ENCODE results near the gene SYT2. TPM values are rescaled to one million over a fixed set of nuclear protein-coding genes. Genes with fewer than 3 reads are reported as not detected.
"Not testable (repeated sequence)": the region's sequence is repeated elsewhere in the genome, so short reads cannot be mapped to it uniquely, and the experiment has no call there.

SYT2 gene
- 0.72 TPM for total RNA-seq

- DNase-seq (ENCODE audit: low spot score) = peak; percentile 32
Observed at GRCh38 chr1:202710070-202711045, at the start of gene SYT2. TSS of gene SYT2 (minus strand) at chr1:202710454. CDS start at chr1:202605772, 104,682 bp downstream.

DNA sequence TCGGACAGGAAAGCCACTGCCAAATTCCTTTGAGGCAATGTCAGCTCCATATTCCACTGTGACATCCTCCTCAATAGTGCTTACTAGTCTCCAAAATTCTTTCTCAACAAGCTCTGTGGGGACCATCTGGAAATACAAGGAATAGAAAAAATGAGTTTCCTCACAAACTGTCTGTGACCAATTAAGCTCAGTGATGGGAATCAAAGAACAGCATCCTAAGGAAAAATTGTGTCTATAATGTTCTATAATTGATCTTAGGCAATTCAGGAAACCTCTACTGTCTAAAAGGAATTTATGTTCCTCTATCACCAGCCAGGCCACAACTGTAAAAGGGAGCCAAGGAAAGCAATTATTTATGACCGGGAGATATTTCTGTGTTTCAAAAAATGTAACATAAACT is 46.1 kb upstream of the SYT2 start:
- DNase-seq (ENCODE audit: low spot score) = no peak

DNA sequence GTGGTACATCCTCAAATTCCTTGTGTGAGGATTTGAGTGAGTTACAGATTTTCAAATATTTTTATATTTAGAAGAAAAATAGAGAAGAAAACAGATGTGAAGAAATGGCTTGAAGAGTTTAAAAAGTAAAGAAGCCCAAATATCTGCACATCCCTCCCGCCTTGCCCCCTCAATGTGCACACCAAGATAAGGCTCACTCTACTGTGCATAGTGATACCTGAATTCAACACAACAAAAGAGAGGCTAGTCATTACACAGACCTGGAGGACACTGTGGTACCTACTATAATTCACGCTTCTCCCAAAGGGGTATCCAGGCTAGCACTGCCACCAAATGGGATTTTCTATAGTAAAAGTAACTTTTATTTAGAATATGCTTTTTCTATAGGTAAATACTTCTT is 44.0 kb upstream of the SYT2 start:
- DNase-seq (ENCODE audit: low spot score) = no peak

DNA sequence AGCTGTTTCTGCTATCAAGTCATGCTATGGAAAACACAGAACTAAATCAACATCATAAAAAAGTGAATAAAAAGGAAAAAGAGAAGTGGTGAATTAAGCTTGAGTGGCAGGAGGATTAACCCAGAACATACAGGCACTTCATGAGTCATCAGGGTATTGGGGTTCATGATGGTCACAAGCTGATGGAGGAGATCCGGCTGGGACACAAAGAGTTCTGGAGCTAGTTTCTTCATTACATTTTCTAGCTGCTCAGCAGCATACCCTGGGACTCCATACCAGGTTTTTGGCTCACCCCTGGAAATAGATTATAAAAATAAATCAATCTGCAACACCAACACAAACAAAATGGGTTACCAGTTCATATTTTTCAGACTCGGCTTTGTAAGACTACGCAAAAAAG is 42.5 kb upstream of the SYT2 start:
- no peak for DNase-seq (ENCODE audit: low spot score)

- DNase-seq (ENCODE audit: low spot score) = no peak
Observed at GRCh38 chr1:202750761-202751160, 40.5 kb upstream of the SYT2 start.

DNA sequence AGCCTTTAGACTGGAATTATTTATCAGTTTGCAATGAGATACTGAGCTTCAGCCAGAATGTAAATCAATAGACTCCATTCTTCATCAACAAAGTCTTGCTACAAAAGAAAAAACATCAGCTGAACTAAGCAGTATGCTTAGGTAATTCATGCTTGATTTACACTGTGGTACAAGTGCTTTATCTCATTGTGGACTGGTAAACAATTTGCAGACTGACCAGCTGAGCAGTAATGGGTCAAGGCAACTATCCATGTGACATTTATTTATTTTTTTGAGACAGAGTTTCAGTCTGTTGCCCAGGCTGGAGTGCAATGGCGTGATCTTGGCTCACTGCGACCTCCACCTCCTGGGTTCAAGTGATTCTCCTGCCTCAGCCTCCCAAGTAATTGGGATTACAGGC is 39.8 kb upstream of the SYT2 start:
- DNase-seq (ENCODE audit: low spot score) = no peak

GRCh38 chr1:202745323-202745888 is 35.2 kb upstream of the SYT2 start:
- DNase-seq (ENCODE audit: low spot score) = no peak

DNA sequence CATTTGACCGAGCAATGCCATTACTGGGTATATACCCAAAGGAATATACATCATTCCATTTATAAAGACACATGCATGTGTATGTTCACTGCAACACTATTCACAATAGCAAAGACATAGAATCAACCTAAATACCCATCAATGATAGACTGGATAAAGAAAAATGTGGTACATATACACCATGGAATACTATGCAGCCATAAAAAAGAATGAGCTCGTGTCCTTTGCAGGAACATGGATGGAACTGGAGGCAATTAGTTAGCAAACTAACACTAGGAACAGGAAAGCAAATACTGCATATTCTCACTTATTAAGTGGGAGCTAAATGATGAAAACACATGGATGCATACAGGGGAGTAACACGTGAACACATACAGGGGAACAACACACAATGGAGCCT is 34.5 kb upstream of the SYT2 start:
- not testable (repeated sequence) for DNase-seq (ENCODE audit: low spot score)

DNA sequence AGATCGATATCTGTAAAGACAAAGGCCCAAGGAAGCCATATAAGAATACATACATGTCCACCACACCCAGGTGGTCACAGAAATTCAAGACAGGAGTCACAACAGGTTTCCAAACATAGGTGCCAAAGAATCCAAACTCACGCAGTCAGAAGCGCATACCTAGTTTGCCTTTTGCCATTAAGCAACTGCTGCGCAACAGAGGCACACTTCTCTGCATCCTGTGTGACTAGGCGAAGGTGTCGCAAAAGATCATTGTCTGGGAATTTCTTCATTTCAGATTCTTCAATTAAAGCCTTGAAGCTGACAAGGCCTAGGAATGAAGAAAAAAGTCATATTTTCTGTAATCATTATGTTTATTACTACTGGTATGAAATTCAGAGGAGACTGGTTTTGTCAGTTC is 32.2 kb upstream of the SYT2 start:
- no peak for DNase-seq (ENCODE audit: low spot score)

DNA sequence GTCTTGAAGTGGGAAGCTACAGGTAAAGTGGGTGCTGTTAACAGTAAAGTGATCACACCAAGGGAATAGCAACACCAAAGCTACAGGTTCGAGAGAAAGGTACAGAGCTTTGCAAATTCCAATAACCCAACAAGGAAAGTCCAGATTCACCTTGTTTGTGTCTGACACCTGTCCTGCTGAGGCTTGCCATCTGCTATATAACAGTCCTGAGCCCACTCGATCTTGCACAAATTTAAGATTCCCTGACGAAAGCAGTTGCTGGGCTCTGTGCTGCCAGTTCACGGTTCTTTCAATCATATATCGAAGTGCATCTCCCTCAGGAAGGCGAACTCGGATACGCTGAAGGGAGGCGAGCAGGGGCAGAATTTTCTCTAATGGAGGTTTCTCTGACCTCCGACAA is 23.0 kb upstream of the SYT2 start:
- DNase-seq (ENCODE audit: low spot score) = no peak

DNA sequence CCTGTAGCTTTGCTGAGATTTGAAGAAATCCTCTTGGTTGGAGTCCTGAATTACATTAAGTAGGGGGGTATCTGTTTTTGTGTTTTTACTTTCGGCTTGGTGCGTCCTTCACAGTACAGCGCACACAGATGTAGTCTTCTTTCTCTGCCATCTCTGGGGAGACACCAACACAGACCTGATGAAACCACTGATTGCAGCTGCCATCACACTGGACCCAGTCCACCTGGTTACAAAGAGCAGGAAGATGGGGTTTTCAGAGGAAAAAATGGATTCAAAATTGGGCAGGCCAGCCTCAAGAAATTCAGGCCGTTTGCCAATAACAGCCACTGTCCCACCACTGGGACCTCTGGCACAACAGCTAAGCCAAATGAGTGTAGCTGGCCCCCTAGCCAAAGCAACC is 18.7 kb upstream of the SYT2 start:
- no peak for DNase-seq (ENCODE audit: low spot score)

DNA sequence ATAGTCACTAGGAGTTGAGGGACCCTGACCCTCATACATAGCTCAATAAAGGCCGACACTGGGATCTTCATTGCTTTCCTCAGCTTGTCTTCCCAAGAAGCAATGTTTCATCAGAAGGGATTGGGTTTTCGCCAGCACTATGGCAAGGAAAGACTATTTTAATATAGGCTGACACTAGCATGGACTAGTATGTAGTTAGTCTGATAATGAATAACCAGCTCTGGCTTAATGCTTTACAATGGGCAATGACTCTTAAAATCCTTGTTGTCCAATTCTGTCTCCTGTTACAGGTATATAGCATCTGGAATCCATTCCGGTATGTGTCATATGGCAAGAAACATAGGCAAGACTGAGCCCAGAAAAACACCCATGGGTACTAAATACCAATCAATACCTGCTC is 15.3 kb upstream of the SYT2 start:
- DNase-seq (ENCODE audit: low spot score) = no peak

- no peak for DNase-seq (ENCODE audit: low spot score)
Observed at GRCh38 chr1:202723708-202724107, 13.5 kb upstream of the SYT2 start.

DNA sequence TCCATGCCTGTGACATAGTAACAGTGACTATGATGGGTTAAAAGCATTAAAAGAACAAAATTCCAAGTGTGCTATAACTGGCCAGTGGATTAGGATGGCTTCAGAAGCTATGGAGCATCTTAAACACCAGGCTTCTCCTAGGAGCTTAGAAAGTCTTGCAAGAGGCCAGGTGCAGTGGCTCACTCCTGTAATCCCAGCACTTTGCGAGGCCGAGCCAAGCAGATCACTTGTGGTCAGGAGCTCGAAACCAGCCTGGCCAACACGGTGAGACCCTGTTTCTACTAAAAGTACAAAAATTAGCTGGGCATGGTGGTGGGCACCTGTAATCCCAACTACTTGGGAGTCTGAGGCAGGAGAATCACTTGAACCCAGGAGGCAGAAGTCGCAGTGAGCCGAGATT is 12.8 kb upstream of the SYT2 start:
- DNase-seq (ENCODE audit: low spot score) = not testable (repeated sequence)

GRCh38 chr1:202716654-202717053 is 6.4 kb upstream of the SYT2 start:
- DNase-seq (ENCODE audit: low spot score) = no peak

- DNase-seq (ENCODE audit: low spot score) = not testable (repeated sequence)
Observed at GRCh38 chr1:202714202-202714601, 3.9 kb upstream of the SYT2 start.

DNA sequence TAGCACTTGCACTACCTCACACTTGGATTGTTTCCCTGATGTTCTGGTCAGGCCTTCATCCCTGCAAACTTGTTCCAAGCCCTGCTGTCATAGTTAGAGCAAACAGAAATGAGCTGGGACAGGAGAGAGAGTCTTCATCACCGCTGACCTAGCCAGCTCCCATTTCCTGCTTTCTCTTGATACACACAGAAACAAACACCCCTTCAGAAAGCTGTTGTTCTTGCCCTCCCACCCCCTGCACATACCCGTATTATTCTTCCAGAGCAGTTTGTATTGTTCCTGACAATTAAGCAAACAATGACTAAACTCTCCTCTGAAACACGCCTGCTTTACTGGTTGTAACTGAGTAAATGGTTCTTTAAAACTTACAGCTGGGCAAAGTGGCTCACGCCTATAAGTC is 2.9 kb upstream of the SYT2 start:
- peak; percentile 10 for DNase-seq (ENCODE audit: low spot score)

DNA sequence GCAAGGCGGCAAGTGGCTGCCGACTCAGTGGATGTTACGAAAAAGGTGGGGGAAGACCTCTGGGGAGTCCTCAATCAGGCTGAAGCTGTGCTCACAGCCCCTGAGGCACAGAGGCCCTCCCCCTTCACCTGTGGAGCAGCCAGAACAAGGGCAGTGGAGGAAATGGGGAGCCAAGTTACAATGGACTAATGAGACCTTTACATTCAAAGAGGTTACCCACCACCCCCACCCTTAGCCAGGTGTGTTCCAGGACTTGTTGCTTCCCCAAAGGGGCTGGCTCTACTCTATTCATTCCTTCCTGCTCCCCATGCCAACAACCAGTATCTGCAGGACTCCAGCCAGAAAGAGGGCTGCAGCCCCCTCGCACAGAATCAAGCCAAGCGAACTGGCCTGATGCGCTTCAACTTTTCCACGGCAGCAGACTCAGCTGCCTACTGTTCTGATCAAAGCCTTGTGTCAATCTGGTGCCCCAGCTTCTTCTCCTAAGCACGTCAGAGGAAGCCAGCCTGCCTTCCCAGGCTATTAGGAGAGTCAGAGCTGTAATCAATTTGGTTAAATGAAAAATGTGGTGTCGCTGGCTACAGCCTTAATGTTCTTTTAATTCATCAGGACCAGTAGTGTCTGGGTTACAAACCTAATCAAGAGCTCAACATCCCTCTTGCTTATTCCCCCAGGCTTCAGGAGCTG is 1.8 kb upstream of the SYT2 start:
- no peak for DNase-seq (ENCODE audit: low spot score)

DNA sequence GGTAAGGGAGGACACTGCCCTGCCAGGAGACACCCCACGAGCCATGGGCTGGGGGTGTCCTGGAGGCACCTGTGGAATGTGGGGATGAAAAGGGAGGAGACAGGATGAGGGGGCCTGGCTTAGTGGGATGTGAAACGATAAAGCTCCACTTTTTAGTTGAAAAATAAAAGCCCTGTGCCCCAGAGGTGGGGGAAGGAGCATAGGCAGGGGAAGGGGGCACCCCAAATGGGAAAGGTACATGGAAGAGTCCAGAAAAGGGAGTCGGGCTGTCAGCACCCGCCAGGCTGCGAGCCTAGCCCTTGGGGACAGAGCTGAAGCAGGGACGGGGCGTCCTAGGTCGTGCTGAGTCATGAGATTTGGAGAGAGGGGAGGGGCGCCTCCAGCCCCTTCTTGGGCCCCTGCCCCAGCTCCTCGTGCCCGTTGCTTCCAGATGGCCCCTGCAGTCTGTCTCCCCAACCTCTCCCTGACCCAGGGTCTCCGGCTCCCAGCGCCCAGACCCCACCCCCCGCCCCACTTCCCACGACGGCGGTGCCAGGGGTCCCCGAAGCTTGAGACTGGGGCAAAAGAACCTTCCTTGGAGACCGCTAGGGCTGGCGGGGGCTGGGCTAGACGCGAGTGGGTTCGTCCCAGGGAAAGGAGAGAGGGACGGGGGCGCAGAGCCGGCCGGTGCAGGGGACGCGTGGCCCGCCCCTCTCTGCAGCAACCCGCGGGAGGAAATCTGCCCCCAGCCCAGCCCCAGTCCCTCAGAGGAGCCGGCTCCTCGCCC is 795 bp downstream of the SYT2 start:
- DNase-seq (ENCODE audit: low spot score) = no peak

- DNase-seq (ENCODE audit: low spot score) = no peak
Observed at GRCh38 chr1:202708456-202709275, 1.6 kb downstream of the SYT2 start.

DNA sequence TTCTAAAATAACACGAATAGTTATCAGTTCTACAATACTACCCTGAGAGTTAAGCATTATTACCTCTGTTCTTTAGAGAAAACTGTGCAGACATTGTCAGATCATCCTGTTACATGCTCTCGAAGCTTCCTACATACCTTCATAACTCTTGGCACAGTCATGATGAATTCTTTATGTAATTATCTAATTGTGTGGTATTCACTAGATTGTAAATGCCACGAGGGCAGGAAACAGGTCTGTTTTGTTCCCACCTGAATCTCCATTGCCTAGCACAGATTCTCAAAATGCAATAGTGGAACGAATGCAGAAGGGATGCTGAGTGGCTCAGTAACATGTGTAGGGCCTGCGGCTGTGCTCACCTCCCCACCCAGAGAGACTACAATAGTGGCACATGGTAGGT is 3.4 kb downstream of the SYT2 start:
- DNase-seq (ENCODE audit: low spot score) = no peak
